ENCODE results near the gene CFAP54. TPM values are rescaled to one million over a fixed set of nuclear protein-coding genes. Genes with fewer than 3 reads are reported as not detected.

CFAP54 gene
- total RNA-seq, 4 donors from 2014 or later, result 2.1 to 4.7 (median 3.6) TPM

- TF ChIP-seq EP300 (IDR thresholded peaks at IDR 0.05) (no peak), CTCF (IDR thresholded peaks at IDR 0.05) (no peak), POLR2A (IDR thresholded peaks at IDR 0.05) (no peak), POLR2AphosphoS5 (IDR thresholded peaks at IDR 0.05) (no peak)
- H3K9me3 ChIP-seq, result no peaks in the 10 kb centered on the region
- H3K4me3 ChIP-seq, result peak overlapping the region; percentile 77 to 91
- WGBS, 2 donors (ENCODE audit: low coverage in 1 of 2), result 40 to 45% methylated on average over 8 to 9 of the region's 9 CpGs
- H3K27ac ChIP-seq, result peak overlapping the region; percentile 76 to 93 (median 90)
- no peak for ATAC-seq
- peaks cover 0 to 40% (median 8%) of the 10 kb centered on the region in 3 donors for H3K4me1 ChIP-seq
- H3K27me3 ChIP-seq, result no peaks in the 10 kb centered on the region
- no peaks in the 10 kb centered on the region for H3K36me3 ChIP-seq
Measured at GRCh38 chr12:96906498-96906848, 417.1 kb downstream of the CFAP54 start.

- ATAC-seq, result peak; percentile 96
- peak within 1 kb of the TSS; percentile 77 to 91 for H3K4me3 ChIP-seq
- no peaks in the 10 kb centered on the region for H3K9me3 ChIP-seq
- 0% methylated on average over 3 to 17 of the region's 68 CpGs for WGBS, 2 donors (ENCODE audit: low coverage in 1 of 2)
- TF ChIP-seq EP300 (IDR thresholded peaks at IDR 0.05), result no peak
- no peak for TF ChIP-seq CTCF (IDR thresholded peaks at IDR 0.05)
- peak; percentile 71 for TF ChIP-seq POLR2A (IDR thresholded peaks at IDR 0.05)
- peak; percentile 56 for TF ChIP-seq POLR2AphosphoS5 (IDR thresholded peaks at IDR 0.05)
- H3K36me3 ChIP-seq, result no peaks in the 10 kb centered on the region
- H3K27me3 ChIP-seq, result no peaks in the 10 kb centered on the region
- peak within 1 kb of the TSS; percentile 76 to 93 (median 90) for H3K27ac ChIP-seq
- peaks cover 0 to 44% (median 8%) of the 10 kb centered on the region in 3 donors for H3K4me1 ChIP-seq
Measured at GRCh38 chr12:96906849-96907670, 417.7 kb downstream of the CFAP54 start, which contains the start of gene NEDD1. Gene NEDD1, plus strand, starts transcription at chr12:96907257. Its CDS starts 2,503 bp downstream, at chr12:96909760.

- TF ChIP-seq POLR2AphosphoS5 (IDR thresholded peaks at IDR 0.05) (no peak), EP300 (IDR thresholded peaks at IDR 0.05) (no peak), CTCF (IDR thresholded peaks at IDR 0.05) (no peak), POLR2A (IDR thresholded peaks at IDR 0.05) (no peak)
- Histone ChIP-seq H3K4me3 (peak overlapping the region; percentile 77 to 91), H3K36me3 (no peaks in the 10 kb centered on the region), H3K4me1 (peaks cover 0 to 51% (median 8%) of the 10 kb centered on the region in 3 donors), H3K9me3 (no peaks in the 10 kb centered on the region), H3K27ac (peak overlapping the region; percentile 76 to 93 (median 90)), H3K27me3 (no peaks in the 10 kb centered on the region)
- 10 to 12% methylated on average over 7 to 8 of the region's 23 CpGs for WGBS, 2 donors (ENCODE audit: low coverage in 1 of 2)
- ATAC-seq, result peak; percentile 23
Measured at GRCh38 chr12:96907671-96908422, 418.5 kb downstream of the CFAP54 start.

- H3K4me1 ChIP-seq, result peaks cover 0 to 51% (median 8%) of the 10 kb centered on the region in 3 donors
- no peak for ATAC-seq
- TF ChIP-seq EP300 (IDR thresholded peaks at IDR 0.05) (no peak), POLR2A (IDR thresholded peaks at IDR 0.05) (no peak), POLR2AphosphoS5 (IDR thresholded peaks at IDR 0.05) (no peak), CTCF (IDR thresholded peaks at IDR 0.05) (no peak)
- peak overlapping the region in 1 of 2 donors; percentile 91 for H3K4me3 ChIP-seq
- H3K27ac ChIP-seq, result peak overlapping the region in 1 of 4 donors; percentile 90
- H3K9me3 ChIP-seq, result no peaks in the 10 kb centered on the region
- no peaks in the 10 kb centered on the region for H3K36me3 ChIP-seq
- 60 to 66% methylated on average over 3 of the region's 3 CpGs for WGBS, 2 donors (ENCODE audit: low coverage in 1 of 2)
- no peaks in the 10 kb centered on the region for H3K27me3 ChIP-seq
Measured at GRCh38 chr12:96908423-96908675, 419.0 kb downstream of the CFAP54 start.
